Endothelial cell of hepatic sinusoid (primary cell): ENCODE measurements around the gene MRPL51.

Source experiments
- in situ Hi-C: cut with HindIII; loops from 2 replicates; pipeline ENCODE4 v1.10.0; 2017; ENCODE audit warnings: low sequenced_read_pairs

The MRPL51 gene

GRCh38 chr12:6492838-6493496 lies at the start of gene MRPL51:
Gene MRPL51 (minus strand): TSS chr12:6493262. CDS start chr12:6493136, 126 bp downstream.
- in situ Hi-C loops = no loop called here

GRCh38 chr12:6542209-6543009 lies 49.3 kb upstream of the MRPL51 start:
- in situ Hi-C loops = no loop called here

- in situ Hi-C loops = no loop called here
These were observed 48.5 kb upstream of the MRPL51 start for GRCh38 chr12:6541371-6542165.

- in situ Hi-C loops = no loop called here
These were observed 47.3 kb upstream of the MRPL51 start for GRCh38 chr12:6540181-6540877.

GRCh38 chr12:6539707-6540134 lies 46.7 kb upstream of the MRPL51 start:
- in situ Hi-C loops = loop anchor here (10.0 kb wide), 1 partner anchor 55 kb away; no protein-coding TSS in a partner anchor

GRCh38 chr12:6539314-6539682 lies 46.2 kb upstream of the MRPL51 start:
- in situ Hi-C loops = loop anchor here (10.0 kb wide), 1 partner anchor 56 kb away; no protein-coding TSS in a partner anchor

GRCh38 chr12:6538420-6539313 lies 45.6 kb upstream of the MRPL51 start:
- in situ Hi-C loops = loop anchor here (10.0 kb wide), 1 partner anchor 56 kb away; no protein-coding TSS in a partner anchor

- in situ Hi-C loops = loop anchor here (10.0 kb wide), 1 partner anchor 57 kb away; no protein-coding TSS in a partner anchor
These were observed 44.7 kb upstream of the MRPL51 start for GRCh38 chr12:6537580-6538419.

GRCh38 chr12:6536894-6537579 lies 44.0 kb upstream of the MRPL51 start:
- in situ Hi-C loops = loop anchor here (10.0 kb wide), 1 partner anchor 58 kb away; no protein-coding TSS in a partner anchor

GRCh38 chr12:6535960-6536847 lies 43.1 kb upstream of the MRPL51 start:
- in situ Hi-C loops = loop anchor here (10.0 kb wide), 1 partner anchor 59 kb away; no protein-coding TSS in a partner anchor

- in situ Hi-C loops = loop anchor here (10.0 kb wide), 1 partner anchor 59 kb away; no protein-coding TSS in a partner anchor
These were observed 42.6 kb upstream of the MRPL51 start for GRCh38 chr12:6535697-6535946.

GRCh38 chr12:6534945-6535696 lies 42.1 kb upstream of the MRPL51 start:
- in situ Hi-C loops = loop anchor here (5.0 to 10.0 kb wide), 2 partner anchors 38 to 60 kb away; no protein-coding TSS in a partner anchor

GRCh38 chr12:6534695-6534944 lies 41.6 kb upstream of the MRPL51 start:
- in situ Hi-C loops = loop anchor here (5.0 to 10.0 kb wide), 2 partner anchors 37 to 60 kb away; no protein-coding TSS in a partner anchor

- in situ Hi-C loops = loop anchor here (5.0 to 10.0 kb wide), 2 partner anchors 37 to 61 kb away; no protein-coding TSS in a partner anchor
These were observed 41.0 kb upstream of the MRPL51 start, which contains the start of gene GAPDH for GRCh38 chr12:6533923-6534694. Gene GAPDH (plus strand): TSS chr12:6534517. CDS start chr12:6534833, 316 bp downstream.

- in situ Hi-C loops = loop anchor here (5.0 to 10.0 kb wide), 2 partner anchors 36 to 61 kb away; no protein-coding TSS in a partner anchor
These were observed 40.5 kb upstream of the MRPL51 start for GRCh38 chr12:6533653-6533922.
